ENCODE results near the gene SLC47A2.
"Not testable (repeated sequence)": the region's sequence is repeated elsewhere in the genome, so short reads cannot be mapped to it uniquely, and the experiment has no call there.

The SLC47A2 gene

GRCh38 chr17:19671433-19671832 lies 45.0 kb downstream of the SLC47A2 start:
- TF ChIP-seq, protein P1, sequence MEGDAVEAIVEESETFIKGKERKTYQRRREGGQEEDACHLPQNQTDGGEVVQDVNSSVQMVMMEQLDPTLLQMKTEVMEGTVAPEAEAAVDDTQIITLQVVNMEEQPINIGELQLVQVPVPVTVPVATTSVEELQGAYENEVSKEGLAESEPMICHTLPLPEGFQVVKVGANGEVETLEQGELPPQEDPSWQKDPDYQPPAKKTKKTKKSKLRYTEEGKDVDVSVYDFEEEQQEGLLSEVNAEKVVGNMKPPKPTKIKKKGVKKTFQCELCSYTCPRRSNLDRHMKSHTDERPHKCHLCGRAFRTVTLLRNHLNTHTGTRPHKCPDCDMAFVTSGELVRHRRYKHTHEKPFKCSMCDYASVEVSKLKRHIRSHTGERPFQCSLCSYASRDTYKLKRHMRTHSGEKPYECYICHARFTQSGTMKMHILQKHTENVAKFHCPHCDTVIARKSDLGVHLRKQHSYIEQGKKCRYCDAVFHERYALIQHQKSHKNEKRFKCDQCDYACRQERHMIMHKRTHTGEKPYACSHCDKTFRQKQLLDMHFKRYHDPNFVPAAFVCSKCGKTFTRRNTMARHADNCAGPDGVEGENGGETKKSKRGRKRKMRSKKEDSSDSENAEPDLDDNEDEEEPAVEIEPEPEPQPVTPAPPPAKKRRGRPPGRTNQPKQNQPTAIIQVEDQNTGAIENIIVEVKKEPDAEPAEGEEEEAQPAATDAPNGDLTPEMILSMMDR (IDR thresholded peaks at IDR 0.05; ENCODE audit: extremely low read depth, insufficient read depth, missing control alignments), result no peak
- in situ Hi-C loops (cut with MboI; ENCODE audit: low pct_unique_long_range_greater_than_20kb, low sequenced_read_pairs, unreplicated experiment), result no loop called here
- no peak for DNase-seq (ENCODE audit: low spot score)

- in situ Hi-C loops (cut with MboI; ENCODE audit: low pct_unique_long_range_greater_than_20kb, low sequenced_read_pairs, unreplicated experiment), result no loop called here
- TF ChIP-seq, protein P1 (IDR thresholded peaks at IDR 0.05; ENCODE audit: extremely low read depth, insufficient read depth, missing control alignments), result no peak
- DNase-seq (ENCODE audit: low spot score), result no peak
Observed at GRCh38 chr17:19670908-19671307, 45.5 kb downstream of the SLC47A2 start.

- in situ Hi-C loops (cut with MboI; ENCODE audit: low pct_unique_long_range_greater_than_20kb, low sequenced_read_pairs, unreplicated experiment); DNase-seq (ENCODE audit: low spot score): not testable (repeated sequence)
Observed at GRCh38 chr17:19669680-19670079, 46.7 kb downstream of the SLC47A2 start.

GRCh38 chr17:19664821-19665181 lies 51.6 kb downstream of the SLC47A2 start:
- no peak for DNase-seq (ENCODE audit: low spot score)
- in situ Hi-C loops (cut with MboI; ENCODE audit: low pct_unique_long_range_greater_than_20kb, low sequenced_read_pairs, unreplicated experiment), result no loop called here
- TF ChIP-seq, protein P1 (IDR thresholded peaks at IDR 0.05; ENCODE audit: extremely low read depth, insufficient read depth, missing control alignments), result no peak

GRCh38 chr17:19664136-19664820 lies 52.1 kb downstream of the SLC47A2 start:
- DNase-seq (ENCODE audit: low spot score), result no peak
- TF ChIP-seq, protein P1 (IDR thresholded peaks at IDR 0.05; ENCODE audit: extremely low read depth, insufficient read depth, missing control alignments), result no peak
- in situ Hi-C loops (cut with MboI; ENCODE audit: low pct_unique_long_range_greater_than_20kb, low sequenced_read_pairs, unreplicated experiment), result no loop called here

GRCh38 chr17:19663097-19663496 lies 53.3 kb downstream of the SLC47A2 start:
- DNase-seq (ENCODE audit: low spot score), result no peak
- TF ChIP-seq, protein P1 (IDR thresholded peaks at IDR 0.05; ENCODE audit: extremely low read depth, insufficient read depth, missing control alignments), result no peak
- in situ Hi-C loops (cut with MboI; ENCODE audit: low pct_unique_long_range_greater_than_20kb, low sequenced_read_pairs, unreplicated experiment), result no loop called here

GRCh38 chr17:19661121-19661520 lies 55.3 kb downstream of the SLC47A2 start:
- DNase-seq (ENCODE audit: low spot score), result no peak
- in situ Hi-C loops (cut with MboI; ENCODE audit: low pct_unique_long_range_greater_than_20kb, low sequenced_read_pairs, unreplicated experiment), result no loop called here

More at GRCh38 chr17:19661121-19661520, 55.3 kb downstream of the SLC47A2 start:
- TF ChIP-seq, protein P1 (IDR thresholded peaks at IDR 0.05; ENCODE audit: extremely low read depth, insufficient read depth, missing control alignments), result no peak

Data from GM13977 (cell line).